ENCODE measurements around the gene CSN1S1.
"Not testable (repeated sequence)": the region's sequence is repeated elsewhere in the genome, so short reads cannot be mapped to it uniquely, and the experiment has no call there.

The CSN1S1 gene

DNA sequence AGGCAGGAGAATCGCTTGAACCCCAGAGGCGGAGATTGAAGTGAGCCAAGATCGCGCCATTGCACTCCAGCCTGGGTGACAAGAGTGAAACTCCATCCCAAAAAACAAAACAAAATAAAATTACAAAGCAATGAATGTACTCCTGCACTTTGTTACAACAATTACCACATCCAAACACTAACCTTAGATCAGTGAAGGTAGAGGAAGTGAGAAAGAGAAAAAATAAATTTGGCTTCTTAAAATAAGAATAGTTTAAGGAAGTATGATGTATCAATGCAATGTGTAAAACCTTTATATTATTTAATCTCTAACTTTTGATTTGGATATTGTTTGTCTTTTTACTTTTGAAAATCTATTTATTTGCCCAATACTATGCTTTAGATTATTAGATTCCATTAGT, 21.7 kb upstream of the CSN1S1 start:
- no peak for TF ChIP-seq EZH2 (IDR thresholded peaks at IDR 0.05)
- TF ChIP-seq FOXP2 (optimal IDR thresholded peaks at IDR 0.05; ENCODE audit: control extremely low read depth, extremely low read length, insufficient read depth), result no peak
- TF ChIP-seq POLR2AphosphoS5 (IDR thresholded peaks at IDR 0.05; ENCODE audit: borderline replicate concordance, low read depth, low read length), result no peak

DNA sequence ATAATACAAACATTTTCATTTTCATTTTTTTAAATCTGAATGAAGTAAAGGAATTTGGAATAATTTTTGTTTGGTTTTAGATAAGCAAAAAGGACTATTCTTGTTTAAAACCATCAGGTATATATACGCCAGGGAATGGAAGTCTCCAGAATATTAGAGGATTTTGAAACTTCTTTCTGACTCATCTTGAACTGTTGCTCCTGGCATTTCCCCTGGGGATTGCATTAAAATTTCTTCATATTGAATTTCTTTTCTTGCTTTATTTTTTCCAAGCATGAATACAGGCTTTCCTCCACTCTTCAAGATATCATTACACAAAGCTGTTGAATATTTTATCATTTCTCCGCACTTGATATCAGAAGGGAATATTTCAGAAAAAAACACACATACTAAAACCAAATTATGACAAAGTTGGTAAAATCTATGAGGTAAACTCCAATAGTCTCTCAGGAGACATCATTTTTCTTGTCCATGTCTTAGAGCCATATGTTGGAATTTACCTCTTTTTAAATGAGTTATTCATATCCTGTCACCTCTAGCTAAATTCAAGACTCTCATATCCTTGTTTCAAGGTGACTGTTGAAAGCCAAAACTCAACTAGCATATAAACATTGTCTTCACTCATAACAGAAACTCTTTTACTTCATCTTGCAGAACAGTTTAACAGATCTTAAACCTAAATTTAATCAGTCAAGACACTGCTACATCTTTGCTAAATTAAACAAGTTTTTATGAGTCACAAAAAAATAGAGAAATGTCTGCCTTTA, 20.7 kb upstream of the CSN1S1 start:
- TF ChIP-seq POLR2AphosphoS5 (IDR thresholded peaks at IDR 0.05; ENCODE audit: borderline replicate concordance, low read depth, low read length) (no peak), FOXP2 (optimal IDR thresholded peaks at IDR 0.05; ENCODE audit: control extremely low read depth, extremely low read length, insufficient read depth) (no peak), EZH2 (IDR thresholded peaks at IDR 0.05) (no peak)
- H3K4me3 ChIP-seq, result no peak overlapping the region
- no peaks in the 10 kb centered on the region for H3K36me3 ChIP-seq (ENCODE audit: insufficient read depth, low read length)
- H3K27ac ChIP-seq, result no peak overlapping the region
- no peaks in the 10 kb centered on the region for H3K9me3 ChIP-seq (ENCODE audit: low read depth, low read length)
- peak; percentile 12 for DNase-seq (ENCODE audit: low read depth, low spot score)
- H3K9ac ChIP-seq (ENCODE audit: insufficient read length), result no peak overlapping the region

More for the DNA sequence above, 21.7 kb upstream of the CSN1S1 start:
- no peaks in the 10 kb centered on the region for H3K36me3 ChIP-seq (ENCODE audit: insufficient read depth, low read length)
- no peak overlapping the region for H3K9ac ChIP-seq (ENCODE audit: insufficient read length)
- H3K4me3 ChIP-seq, result no peak overlapping the region
- H3K27ac ChIP-seq, result no peak overlapping the region
- H3K9me3 ChIP-seq (ENCODE audit: low read depth, low read length), result no peaks in the 10 kb centered on the region
- no peak for DNase-seq (ENCODE audit: low read depth, low spot score)

DNA sequence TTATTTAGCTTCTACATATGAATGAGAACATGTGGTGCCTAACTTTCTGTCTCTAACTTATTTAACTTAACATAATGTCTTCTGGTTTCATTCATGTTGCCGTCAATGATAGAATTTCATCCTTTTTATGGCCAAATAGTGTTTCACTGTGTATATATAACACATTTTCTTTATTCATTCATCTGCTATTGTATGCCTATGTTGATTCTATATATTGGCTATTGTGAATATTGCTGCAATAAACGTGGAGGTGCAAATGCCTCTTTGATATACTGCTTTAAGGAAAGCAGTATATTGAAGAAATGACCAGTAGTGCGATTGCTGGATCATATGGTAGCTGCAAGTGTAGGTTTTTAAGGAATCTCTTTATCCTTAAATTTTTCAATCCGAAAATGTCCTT, 10.0 kb upstream of the CSN1S1 start:
- H3K27ac ChIP-seq, result no peak overlapping the region
- no peaks in the 10 kb centered on the region for H3K36me3 ChIP-seq (ENCODE audit: insufficient read depth, low read length)
- no peak for DNase-seq (ENCODE audit: low read depth, low spot score)
- H3K4me3 ChIP-seq, result no peak overlapping the region
- no peak for TF ChIP-seq EZH2 (IDR thresholded peaks at IDR 0.05)
- no peak for TF ChIP-seq POLR2AphosphoS5 (IDR thresholded peaks at IDR 0.05; ENCODE audit: borderline replicate concordance, low read depth, low read length)
- no peak for TF ChIP-seq FOXP2 (optimal IDR thresholded peaks at IDR 0.05; ENCODE audit: control extremely low read depth, extremely low read length, insufficient read depth)
- H3K9ac ChIP-seq (ENCODE audit: insufficient read length), result no peak overlapping the region
- no peaks in the 10 kb centered on the region for H3K9me3 ChIP-seq (ENCODE audit: low read depth, low read length)

DNA sequence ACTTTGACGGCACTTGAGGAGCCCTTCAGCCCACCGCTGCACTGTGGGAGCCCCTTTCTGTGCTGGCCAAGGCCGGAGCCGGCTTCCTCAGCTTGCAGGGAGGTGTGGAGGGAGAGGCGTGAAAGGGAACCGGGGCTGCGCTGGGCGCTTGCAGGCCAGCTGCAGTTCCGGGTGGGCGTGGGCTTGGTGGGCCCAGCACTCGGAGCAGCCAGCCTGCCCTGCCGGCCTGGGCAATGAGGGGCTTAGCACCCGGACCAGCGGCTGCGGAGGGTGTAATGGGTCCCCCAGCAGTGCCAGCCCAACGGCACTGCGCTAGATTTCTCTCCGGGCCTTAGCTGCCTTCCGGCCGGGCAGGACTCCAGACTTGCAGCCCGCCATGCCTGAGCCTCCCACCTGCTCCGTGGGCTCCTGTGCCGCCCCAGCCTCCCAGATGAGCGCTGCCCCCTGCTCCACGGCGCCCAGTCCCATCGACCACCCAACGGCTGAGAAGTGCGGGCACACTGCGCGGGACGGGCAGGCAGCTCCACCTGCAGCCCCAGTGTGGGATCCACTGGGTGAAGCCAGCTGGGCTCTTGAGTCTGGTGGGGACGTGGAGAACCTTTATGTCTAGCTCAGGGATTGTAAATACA, 7.0 kb upstream of the CSN1S1 start:
- not testable (repeated sequence) for H3K27ac ChIP-seq; DNase-seq (ENCODE audit: low read depth, low spot score); H3K4me3 ChIP-seq

DNA sequence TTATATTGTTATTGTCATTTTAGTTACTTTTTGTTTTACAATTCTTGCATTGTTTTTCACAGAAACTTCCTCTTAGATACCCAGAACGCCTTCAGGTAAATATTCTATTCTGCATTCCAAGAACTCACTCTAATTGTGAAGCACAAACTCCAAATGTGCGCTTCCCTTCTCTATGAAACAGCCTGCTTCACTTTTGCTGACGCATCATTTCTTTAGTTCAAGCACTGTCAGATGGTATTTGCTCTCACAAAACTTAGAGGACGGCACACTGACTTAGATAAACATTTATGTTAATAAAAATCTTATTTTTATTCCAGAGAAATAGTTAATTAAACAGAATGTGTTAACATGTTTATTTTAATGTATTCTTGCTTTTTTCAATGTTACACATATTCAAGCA, 3.3 kb downstream of the CSN1S1 start:
- Histone ChIP-seq H3K9me3 (ENCODE audit: low read depth, low read length) (no peaks in the 10 kb centered on the region), H3K27ac (no peak overlapping the region), H3K9ac (ENCODE audit: insufficient read length) (no peak overlapping the region), H3K4me3 (peak overlapping the region; percentile 1; the same call in 1 of the 2 replicates), H3K36me3 (ENCODE audit: insufficient read depth, low read length) (no peaks in the 10 kb centered on the region)
- TF ChIP-seq POLR2AphosphoS5 (IDR thresholded peaks at IDR 0.05; ENCODE audit: borderline replicate concordance, low read depth, low read length) (no peak), FOXP2 (optimal IDR thresholded peaks at IDR 0.05; ENCODE audit: control extremely low read depth, extremely low read length, insufficient read depth) (no peak), EZH2 (IDR thresholded peaks at IDR 0.05) (no peak)
- peak; percentile 26 for DNase-seq (ENCODE audit: low read depth, low spot score)

More for the DNA sequence above, 7.0 kb upstream of the CSN1S1 start:
- not testable (repeated sequence) for H3K9ac ChIP-seq (ENCODE audit: insufficient read length); H3K9me3 ChIP-seq (ENCODE audit: low read depth, low read length); H3K36me3 ChIP-seq (ENCODE audit: insufficient read depth, low read length)

DNA sequence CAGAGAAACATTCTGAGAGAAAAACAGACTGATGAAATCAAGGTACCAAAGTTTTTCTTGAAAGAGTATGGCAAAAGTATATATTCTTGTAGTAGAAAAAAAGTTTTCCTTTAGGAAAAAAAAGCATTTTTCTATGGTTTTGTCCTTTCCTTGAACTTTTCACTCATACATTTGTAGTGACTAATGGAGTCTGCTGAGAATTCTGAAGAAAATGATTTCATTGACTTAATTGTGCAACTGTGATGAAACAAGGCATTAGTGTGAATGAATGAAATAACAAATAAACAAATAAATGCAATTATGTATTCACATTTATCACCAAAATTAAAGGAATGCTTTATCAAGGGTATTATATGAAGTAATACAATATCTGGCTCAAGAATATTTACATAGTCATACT, 5.7 kb downstream of the CSN1S1 start:
- no peaks in the 10 kb centered on the region for H3K9me3 ChIP-seq (ENCODE audit: low read depth, low read length)
- H3K27ac ChIP-seq, result no peak overlapping the region
- TF ChIP-seq EZH2 (IDR thresholded peaks at IDR 0.05) (no peak), POLR2AphosphoS5 (IDR thresholded peaks at IDR 0.05; ENCODE audit: borderline replicate concordance, low read depth, low read length) (no peak), FOXP2 (optimal IDR thresholded peaks at IDR 0.05; ENCODE audit: control extremely low read depth, extremely low read length, insufficient read depth) (no peak)
- DNase-seq (ENCODE audit: low read depth, low spot score), result no peak
- no peaks in the 10 kb centered on the region for H3K36me3 ChIP-seq (ENCODE audit: insufficient read depth, low read length)
- H3K9ac ChIP-seq (ENCODE audit: insufficient read length), result no peak overlapping the region
- no peak overlapping the region for H3K4me3 ChIP-seq

DNA sequence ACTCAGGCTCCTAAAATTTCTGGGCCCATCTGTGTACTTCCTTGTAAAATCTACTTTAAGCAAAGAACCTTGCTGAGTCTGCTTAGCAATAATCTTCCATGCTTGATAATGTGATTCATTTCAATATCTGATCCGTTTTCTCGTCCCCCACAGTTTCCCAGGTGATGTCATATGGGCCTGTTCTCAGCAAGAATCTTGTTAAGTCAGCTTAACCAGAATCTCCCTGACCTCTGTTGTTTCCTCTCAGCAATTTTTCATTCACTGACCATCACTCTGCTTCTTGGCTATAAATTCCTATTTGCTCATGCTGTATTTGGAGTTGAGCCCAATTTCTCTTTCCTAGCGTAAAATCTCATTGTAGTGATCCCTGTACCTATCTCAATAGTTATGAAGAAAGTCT, 20.7 kb downstream of the CSN1S1 start:
- no peak overlapping the region for H3K9ac ChIP-seq (ENCODE audit: insufficient read length)
- no peak overlapping the region for H3K4me3 ChIP-seq
- TF ChIP-seq FOXP2 (optimal IDR thresholded peaks at IDR 0.05; ENCODE audit: control extremely low read depth, extremely low read length, insufficient read depth) (no peak), POLR2AphosphoS5 (IDR thresholded peaks at IDR 0.05; ENCODE audit: borderline replicate concordance, low read depth, low read length) (no peak), EZH2 (IDR thresholded peaks at IDR 0.05) (no peak)
- DNase-seq (ENCODE audit: low read depth, low spot score), result no peak
- no peaks in the 10 kb centered on the region for H3K36me3 ChIP-seq (ENCODE audit: insufficient read depth, low read length)
- H3K27ac ChIP-seq, result no peak overlapping the region
- H3K9me3 ChIP-seq (ENCODE audit: low read depth, low read length), result no peaks in the 10 kb centered on the region

DNA sequence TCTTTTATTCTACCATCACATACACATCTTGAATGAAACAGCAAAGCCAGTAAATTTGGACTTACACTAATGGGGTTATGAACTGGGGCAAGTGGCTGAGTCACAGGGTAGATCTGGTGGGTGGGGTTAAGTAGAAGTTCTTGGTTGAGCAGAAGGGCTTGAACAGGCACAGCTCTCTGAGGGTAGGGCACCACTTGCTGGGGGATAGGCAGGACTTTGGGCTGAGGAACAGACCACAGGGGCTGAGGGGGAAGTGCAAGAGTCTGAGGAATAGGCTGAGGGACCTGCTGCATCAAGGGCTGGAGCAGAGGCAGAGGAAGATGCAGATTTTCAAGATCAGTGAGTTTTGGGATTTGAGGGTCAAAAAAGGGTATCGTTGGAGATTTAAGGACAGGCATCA, 26.3 kb downstream of the CSN1S1 start:
- no peak for TF ChIP-seq EZH2 (IDR thresholded peaks at IDR 0.05)
- no peak for TF ChIP-seq POLR2AphosphoS5 (IDR thresholded peaks at IDR 0.05; ENCODE audit: borderline replicate concordance, low read depth, low read length)
- TF ChIP-seq FOXP2 (optimal IDR thresholded peaks at IDR 0.05; ENCODE audit: control extremely low read depth, extremely low read length, insufficient read depth), result no peak
- Histone ChIP-seq H3K9me3 (ENCODE audit: low read depth, low read length) (no peaks in the 10 kb centered on the region), H3K36me3 (ENCODE audit: insufficient read depth, low read length) (no peaks in the 10 kb centered on the region), H3K9ac (ENCODE audit: insufficient read length) (no peak overlapping the region), H3K4me3 (no peak overlapping the region), H3K27ac (no peak overlapping the region)
- DNase-seq (ENCODE audit: low read depth, low spot score), result no peak

Data from SK-N-MC (cell line).